ENCODE data around the gene UBE2G2. TPM values are rescaled to one million over a fixed set of nuclear protein-coding genes. Genes with fewer than 3 reads are reported as not detected.

UBE2G2 gene
- polyA plus RNA-seq, 1 experiment, result 93.2 TPM

DNA sequence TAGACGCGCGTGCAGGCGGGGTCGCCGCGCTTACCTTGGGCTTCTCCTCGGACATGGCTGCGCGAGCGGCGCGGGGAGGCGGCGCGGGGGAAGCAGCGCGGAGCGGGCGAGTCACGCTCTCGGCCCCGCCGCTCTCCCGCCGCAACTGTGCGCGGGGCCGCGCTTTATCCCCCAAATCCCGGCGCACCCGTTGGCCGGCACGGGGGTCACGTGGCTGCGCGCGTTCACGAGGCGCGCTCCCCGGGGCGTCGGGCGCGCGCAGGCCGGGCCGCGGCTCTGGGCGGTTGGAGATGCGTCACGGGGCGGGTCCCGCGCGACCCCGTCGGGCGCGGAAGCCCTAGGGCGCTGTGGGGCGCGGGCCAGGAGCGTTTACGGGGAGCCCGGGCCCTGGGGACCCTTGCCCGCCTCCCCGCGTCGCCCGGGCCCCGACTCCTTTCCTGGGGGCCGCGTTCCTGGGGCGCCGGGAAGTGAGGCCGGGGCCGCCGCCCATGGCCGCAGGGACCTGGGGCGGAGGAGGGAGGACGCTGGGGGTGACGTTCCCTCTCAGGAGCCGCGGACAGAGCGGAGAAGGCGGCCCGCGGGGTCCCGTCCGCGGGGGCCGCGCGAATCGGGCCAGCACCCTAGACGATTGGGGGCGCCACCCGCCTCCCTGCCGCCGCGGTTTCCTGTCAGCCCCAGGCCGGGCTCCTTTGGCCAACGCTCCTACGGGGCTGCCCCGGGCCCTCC is 16.5 kb upstream of the UBE2G2 start, which contains the start of gene SUMO3:
SUMO3 (minus strand) TSS at position 149 of the 726 bp plus-strand sequence; CDS start at position 55, 94 bp downstream.
- CTCF ChIA-PET, result interaction anchor here (0.6 to 1.0 kb wide), 2 partner anchors 25 kb away, joined by 3 to 4 read pairs; no protein-coding TSS in a partner anchor

GRCh38 chr21:44817506-44817880 is 15.9 kb upstream of the UBE2G2 start:
- no peak for DNase-seq (ENCODE audit: low read depth)
- peaks cover 6% of the 10 kb centered on the region for H3K36me3 ChIP-seq (ENCODE audit: control insufficient read depth, insufficient read depth, low read length)
- CTCF ChIA-PET, result interaction anchor here (1.0 kb wide), 1 partner anchor 24 kb away, joined by 4 read pairs; no protein-coding TSS in a partner anchor
- peak overlapping the region; percentile 61 for H3K4me3 ChIP-seq (ENCODE audit: low read depth, low read length)
- TF ChIP-seq CTCF (IDR thresholded peaks at IDR 0.05; ENCODE audit: insufficient read depth, low read depth, low read length), result no peak
- POLR2A ChIA-PET, result no interaction called here
- H3K27me3 ChIP-seq (ENCODE audit: control insufficient read depth, insufficient read depth, low read length), result no peaks in the 10 kb centered on the region

More for the DNA sequence above, 16.5 kb upstream of the UBE2G2 start, which contains the start of gene SUMO3:
- no peak for DNase-seq (ENCODE audit: low read depth)
- POLR2A ChIA-PET, result no interaction called here
- H3K36me3 ChIP-seq (ENCODE audit: control insufficient read depth, insufficient read depth, low read length), result peaks cover 5% of the 10 kb centered on the region
- no peaks in the 10 kb centered on the region for H3K27me3 ChIP-seq (ENCODE audit: control insufficient read depth, insufficient read depth, low read length)
- TF ChIP-seq CTCF (IDR thresholded peaks at IDR 0.05; ENCODE audit: insufficient read depth, low read depth, low read length), result 0 out of 2 replicates have a peak, but pooled peaks have one; percentile 4
- peak within 1 kb of the TSS; percentile 61 for H3K4me3 ChIP-seq (ENCODE audit: low read depth, low read length)

DNA sequence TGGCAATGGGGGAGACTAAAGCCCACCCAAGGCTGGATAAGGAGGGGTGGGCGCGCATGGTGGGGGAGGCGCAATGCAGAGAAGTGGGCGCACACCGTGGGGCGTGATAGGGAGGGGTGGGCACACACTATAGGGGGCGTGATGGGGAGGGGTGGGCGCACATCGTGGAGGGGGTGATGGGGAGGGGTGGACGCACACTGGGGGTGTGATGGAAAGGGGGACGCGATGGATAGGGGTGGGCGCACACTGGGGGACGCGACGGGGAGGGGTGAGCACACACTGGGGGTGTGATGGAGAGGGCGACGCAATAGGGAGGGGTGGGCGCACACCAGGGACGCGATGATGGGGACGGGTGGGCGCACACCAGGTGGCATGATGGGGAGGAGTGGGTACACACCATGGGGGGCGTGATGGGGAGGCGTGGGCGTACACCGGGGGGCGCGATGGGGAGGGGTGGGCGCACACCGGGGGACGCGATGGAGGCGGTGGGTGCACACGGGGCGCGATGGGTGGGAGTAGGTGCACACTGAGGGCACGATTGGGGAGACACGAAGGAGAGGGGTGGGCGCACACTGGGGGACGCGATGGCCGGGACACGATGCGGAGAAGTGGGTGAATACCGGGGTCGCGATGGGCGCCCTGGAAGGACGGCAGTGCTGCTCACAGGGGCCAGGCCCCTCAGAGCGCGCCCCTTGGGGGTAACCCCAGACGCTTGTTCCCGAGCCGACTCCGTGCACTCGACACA is 15.3 kb upstream of the UBE2G2 start:
- ChIA-PET POLR2A (no interaction called here), CTCF (interaction anchor here (1.0 kb wide), 2 partner anchors 14 to 24 kb away, joined by 3 to 4 read pairs; no protein-coding TSS in a partner anchor)
- H3K36me3 ChIP-seq (ENCODE audit: control insufficient read depth, insufficient read depth, low read length), result peaks cover 6% of the 10 kb centered on the region
- H3K27me3 ChIP-seq (ENCODE audit: control insufficient read depth, insufficient read depth, low read length), result no peaks in the 10 kb centered on the region
- peak overlapping the region; percentile 61 for H3K4me3 ChIP-seq (ENCODE audit: low read depth, low read length)
- DNase-seq (ENCODE audit: low read depth), result no peak
- TF ChIP-seq CTCF (IDR thresholded peaks at IDR 0.05; ENCODE audit: insufficient read depth, low read depth, low read length), result no peak

DNA sequence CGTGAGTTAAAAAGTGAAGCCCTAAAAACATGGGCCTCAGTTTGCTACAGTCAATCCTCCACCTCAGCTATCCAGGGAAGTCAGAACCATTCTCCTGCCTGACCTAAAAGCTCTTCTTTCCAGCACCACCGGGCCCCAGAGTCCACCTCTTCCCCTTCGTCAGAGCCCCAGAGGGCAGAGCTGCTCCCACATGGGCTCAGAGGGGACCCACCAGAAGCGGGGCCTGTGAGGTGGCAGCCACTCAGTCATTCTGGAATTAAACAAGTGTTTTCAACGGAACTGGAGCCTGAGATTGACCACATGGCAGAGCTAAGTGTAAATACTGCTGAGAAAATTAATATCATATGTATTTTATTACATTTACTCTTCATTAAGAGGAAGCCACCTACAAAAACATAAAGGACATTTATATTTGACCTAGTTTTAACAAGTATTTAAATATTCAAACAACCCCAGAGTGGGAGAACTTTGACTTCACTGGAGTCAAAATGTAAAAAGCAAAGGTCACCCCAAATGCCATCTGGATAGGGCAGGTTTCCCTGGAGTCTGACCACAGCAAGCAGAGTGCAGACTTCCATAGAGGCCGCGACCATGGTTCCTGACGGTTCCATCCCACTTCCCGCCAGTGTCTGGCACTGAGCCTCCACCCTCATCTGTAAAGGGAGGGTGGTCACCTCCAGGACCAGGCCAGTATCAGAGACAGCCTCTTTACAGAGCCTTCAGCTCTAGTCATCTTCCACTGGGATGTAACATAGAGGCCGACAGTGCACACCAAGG is 14.4 kb upstream of the UBE2G2 start:
- H3K4me3 ChIP-seq (ENCODE audit: low read depth, low read length), result no peak overlapping the region
- H3K36me3 ChIP-seq (ENCODE audit: control insufficient read depth, insufficient read depth, low read length), result peaks cover 6% of the 10 kb centered on the region
- POLR2A ChIA-PET, result no interaction called here
- no peaks in the 10 kb centered on the region for H3K27me3 ChIP-seq (ENCODE audit: control insufficient read depth, insufficient read depth, low read length)
- no peak for DNase-seq (ENCODE audit: low read depth)
- CTCF ChIA-PET, result interaction anchor here (1.0 to 1.3 kb wide), 3 partner anchors 10 to 23 kb away, joined by 3 to 5 read pairs (median 3); no protein-coding TSS in a partner anchor
- no peak for TF ChIP-seq CTCF (IDR thresholded peaks at IDR 0.05; ENCODE audit: insufficient read depth, low read depth, low read length)

Measured in BJ (cell line).